KOPT-K1 (cell line): Measurements from ENCODE around the gene EFNB2.

Source experiments
- H3K27ac ChIP-seq: fragments of 200-600 bp; sonication (generic); 2 replicates; pipeline ENCODE4 v1.5.1; 2016; ENCODE audit warnings: antibody characterized with exemption, mild to moderate bottlenecking, low read depth, low read length; ENCODE audit not compliant: poor library complexity, severe bottlenecking
- H3K36me3 ChIP-seq: fragments of 200-600 bp; sonication (generic); 2 replicates; pipeline ENCODE4 v1.5.1; 2017; ENCODE audit warnings: antibody characterized with exemption, mild to moderate bottlenecking, low read length, moderate library complexity; ENCODE audit not compliant: insufficient read depth
- H3K9me3 ChIP-seq: fragments of 200-600 bp; sonication (generic); 2 replicates; pipeline ENCODE4 v1.5.1; 2017; ENCODE audit warnings: antibody characterized with exemption, low read length, mild to moderate bottlenecking; ENCODE audit not compliant: insufficient read depth, poor library complexity, severe bottlenecking

EFNB2 gene

GRCh38 chr13:106533101-106533942 is 2.1 kb downstream of the EFNB2 start:
- no peaks in the 10 kb centered on the region for H3K9me3 ChIP-seq
- H3K27ac ChIP-seq = no peak overlapping the region
- H3K36me3 ChIP-seq = no peaks in the 10 kb centered on the region

- Histone ChIP-seq H3K9me3 (no peaks in the 10 kb centered on the region), H3K36me3 (no peaks in the 10 kb centered on the region), H3K27ac (no peak overlapping the region)
Measured at GRCh38 chr13:106532111-106532929, 3.1 kb downstream of the EFNB2 start.

- Histone ChIP-seq H3K9me3 (no peaks in the 10 kb centered on the region), H3K36me3 (no peaks in the 10 kb centered on the region), H3K27ac (no peak overlapping the region)
Measured at GRCh38 chr13:106530980-106531481, 4.4 kb downstream of the EFNB2 start.

GRCh38 chr13:106530171-106530851 is 5.2 kb downstream of the EFNB2 start:
- H3K27ac ChIP-seq = no peak overlapping the region
- H3K36me3 ChIP-seq = no peaks in the 10 kb centered on the region
- no peaks in the 10 kb centered on the region for H3K9me3 ChIP-seq

- Histone ChIP-seq H3K36me3 (no peaks in the 10 kb centered on the region), H3K27ac (no peak overlapping the region), H3K9me3 (no peaks in the 10 kb centered on the region)
Measured at GRCh38 chr13:106529415-106530170, 5.9 kb downstream of the EFNB2 start.

GRCh38 chr13:106528718-106529414 is 6.6 kb downstream of the EFNB2 start:
- Histone ChIP-seq H3K36me3 (no peaks in the 10 kb centered on the region), H3K9me3 (no peaks in the 10 kb centered on the region), H3K27ac (no peak overlapping the region)

GRCh38 chr13:106527826-106528225 is 7.6 kb downstream of the EFNB2 start:
- Histone ChIP-seq H3K27ac (no peak overlapping the region), H3K9me3 (no peaks in the 10 kb centered on the region), H3K36me3 (no peaks in the 10 kb centered on the region)

GRCh38 chr13:106527445-106527801 is 8.0 kb downstream of the EFNB2 start:
- Histone ChIP-seq H3K9me3 (no peaks in the 10 kb centered on the region), H3K27ac (no peak overlapping the region), H3K36me3 (no peaks in the 10 kb centered on the region)

GRCh38 chr13:106526738-106527444 is 8.6 kb downstream of the EFNB2 start:
- H3K27ac ChIP-seq = no peak overlapping the region
- no peaks in the 10 kb centered on the region for H3K36me3 ChIP-seq
- no peaks in the 10 kb centered on the region for H3K9me3 ChIP-seq

GRCh38 chr13:106525865-106526264 is 9.6 kb downstream of the EFNB2 start:
- H3K9me3 ChIP-seq = no peaks in the 10 kb centered on the region
- H3K36me3 ChIP-seq = no peaks in the 10 kb centered on the region
- no peak overlapping the region for H3K27ac ChIP-seq

- Histone ChIP-seq H3K36me3 (no peaks in the 10 kb centered on the region), H3K9me3 (no peaks in the 10 kb centered on the region), H3K27ac (no peak overlapping the region)
Measured at GRCh38 chr13:106524108-106524507, 11.4 kb downstream of the EFNB2 start.

GRCh38 chr13:106523576-106523975 is 11.9 kb downstream of the EFNB2 start:
- no peaks in the 10 kb centered on the region for H3K36me3 ChIP-seq
- no peak overlapping the region for H3K27ac ChIP-seq
- no peaks in the 10 kb centered on the region for H3K9me3 ChIP-seq

- Histone ChIP-seq H3K27ac (no peak overlapping the region), H3K9me3 (no peaks in the 10 kb centered on the region), H3K36me3 (no peaks in the 10 kb centered on the region)
Measured at GRCh38 chr13:106522898-106523525, 12.4 kb downstream of the EFNB2 start.
